ENCODE data around the gene AGAP1.
"Not testable (repeated sequence)": the region's sequence is repeated elsewhere in the genome, so short reads cannot be mapped to it uniquely, and the experiment has no call there.

The AGAP1 gene

DNA sequence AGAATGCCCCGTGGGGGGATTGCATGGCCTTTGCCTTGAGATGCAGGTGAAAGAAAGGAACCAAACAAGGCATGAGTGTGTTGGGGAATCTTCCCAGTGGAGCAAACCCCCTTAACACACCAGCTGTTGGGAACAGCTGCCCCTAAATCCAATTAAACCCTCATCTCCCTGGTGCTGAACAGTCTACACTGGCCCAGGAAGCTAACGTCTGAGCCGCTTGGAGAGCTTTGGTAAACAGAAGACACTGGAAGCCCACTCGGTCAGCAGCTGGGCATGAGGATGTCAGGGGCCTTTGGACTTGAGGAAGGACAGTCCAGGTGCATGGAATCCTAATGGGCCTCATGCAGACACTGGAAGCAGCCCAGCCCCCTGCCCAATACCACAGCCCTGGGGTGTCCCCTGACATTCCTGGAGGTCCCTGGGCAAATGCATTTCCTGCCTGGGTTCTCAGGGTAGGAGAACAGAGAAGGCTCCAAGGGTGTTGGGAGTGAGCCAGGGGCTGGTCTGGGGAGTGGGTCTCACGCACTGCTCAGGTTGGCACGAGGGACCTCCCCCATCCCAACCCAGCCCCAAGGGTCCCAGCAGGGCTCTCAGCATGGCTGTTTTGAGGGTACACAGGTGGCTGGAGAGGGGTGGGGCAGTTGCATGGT lies 636.6 kb downstream of the AGAP1 start:
- DNase-seq (ENCODE audit: low read depth): no peak
- TF ChIP-seq, protein P1, sequence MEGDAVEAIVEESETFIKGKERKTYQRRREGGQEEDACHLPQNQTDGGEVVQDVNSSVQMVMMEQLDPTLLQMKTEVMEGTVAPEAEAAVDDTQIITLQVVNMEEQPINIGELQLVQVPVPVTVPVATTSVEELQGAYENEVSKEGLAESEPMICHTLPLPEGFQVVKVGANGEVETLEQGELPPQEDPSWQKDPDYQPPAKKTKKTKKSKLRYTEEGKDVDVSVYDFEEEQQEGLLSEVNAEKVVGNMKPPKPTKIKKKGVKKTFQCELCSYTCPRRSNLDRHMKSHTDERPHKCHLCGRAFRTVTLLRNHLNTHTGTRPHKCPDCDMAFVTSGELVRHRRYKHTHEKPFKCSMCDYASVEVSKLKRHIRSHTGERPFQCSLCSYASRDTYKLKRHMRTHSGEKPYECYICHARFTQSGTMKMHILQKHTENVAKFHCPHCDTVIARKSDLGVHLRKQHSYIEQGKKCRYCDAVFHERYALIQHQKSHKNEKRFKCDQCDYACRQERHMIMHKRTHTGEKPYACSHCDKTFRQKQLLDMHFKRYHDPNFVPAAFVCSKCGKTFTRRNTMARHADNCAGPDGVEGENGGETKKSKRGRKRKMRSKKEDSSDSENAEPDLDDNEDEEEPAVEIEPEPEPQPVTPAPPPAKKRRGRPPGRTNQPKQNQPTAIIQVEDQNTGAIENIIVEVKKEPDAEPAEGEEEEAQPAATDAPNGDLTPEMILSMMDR (IDR thresholded peaks at IDR 0.05; ENCODE audit: insufficient read depth, low read depth, low read length, missing control alignments): no peak

DNA sequence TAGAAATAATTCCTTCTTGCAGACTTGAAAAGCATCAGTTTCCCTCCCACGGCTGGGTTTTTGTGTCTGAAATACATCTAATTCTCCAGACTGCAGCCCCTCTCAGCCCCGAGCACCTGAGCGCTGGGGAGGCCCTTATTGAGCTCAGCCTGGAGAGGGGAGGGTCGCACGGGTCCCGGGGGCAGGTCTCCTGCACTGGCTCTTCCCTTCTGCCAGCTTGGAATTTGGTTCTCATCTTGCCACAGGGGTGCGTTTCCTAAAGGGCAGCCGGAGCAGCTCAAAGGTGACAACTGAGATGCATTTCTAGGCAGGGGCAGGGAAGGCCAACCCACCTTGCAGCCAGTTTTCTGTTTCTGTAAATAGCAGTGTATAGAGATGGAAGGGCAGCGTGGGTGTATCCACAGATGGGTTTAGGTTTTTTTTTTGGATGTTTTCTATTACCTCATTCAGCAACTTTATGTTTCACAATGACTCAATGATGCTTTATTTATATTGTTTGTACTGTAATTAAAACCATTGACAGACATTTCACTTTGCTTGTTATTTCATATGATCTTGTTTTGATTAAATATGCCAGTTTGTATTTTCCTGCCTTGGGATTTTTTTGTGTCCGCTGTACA lies 637.3 kb downstream of the AGAP1 start:
- no peak overlapping the region for H3K4me3 ChIP-seq (ENCODE audit: low read depth, low read length)
- TF ChIP-seq, protein P1 (IDR thresholded peaks at IDR 0.05; ENCODE audit: insufficient read depth, low read depth, low read length, missing control alignments): no peak
- DNase-seq (ENCODE audit: low read depth): no peak

More for the DNA sequence above, 636.6 kb downstream of the AGAP1 start:
- no peak overlapping the region for H3K4me3 ChIP-seq (ENCODE audit: low read depth, low read length)

- TF ChIP-seq, protein P1 (IDR thresholded peaks at IDR 0.05; ENCODE audit: insufficient read depth, low read depth, low read length, missing control alignments): no peak
- no peak for DNase-seq (ENCODE audit: low read depth)
- no peak overlapping the region for H3K4me3 ChIP-seq (ENCODE audit: low read depth, low read length)
Measured at GRCh38 chr2:236133410-236134012, 639.7 kb downstream of the AGAP1 start.

DNA sequence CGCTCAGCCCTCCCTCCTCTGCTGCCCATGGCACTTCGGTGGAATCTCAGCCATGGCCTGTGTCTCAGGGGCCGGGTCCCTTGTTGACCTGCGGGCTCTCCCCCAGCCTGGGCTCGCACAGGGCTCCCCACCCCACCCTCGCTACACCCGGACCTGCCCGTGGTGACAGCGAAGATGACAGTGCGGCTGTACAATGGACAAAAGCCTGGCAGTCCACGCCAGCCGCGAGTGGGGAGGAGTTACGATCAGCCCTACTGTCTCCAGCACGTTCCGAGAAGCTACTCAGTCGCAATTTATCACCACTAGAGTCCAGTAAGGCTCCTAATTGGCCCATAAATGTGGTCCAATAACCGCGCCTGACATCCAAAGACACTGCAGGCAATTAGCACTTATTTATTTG lies 642.7 kb downstream of the AGAP1 start:
- DNase-seq (ENCODE audit: low read depth): no peak
- TF ChIP-seq, protein P1 (IDR thresholded peaks at IDR 0.05; ENCODE audit: insufficient read depth, low read depth, low read length, missing control alignments): no peak
- H3K4me3 ChIP-seq (ENCODE audit: low read depth, low read length): no peak overlapping the region

- TF ChIP-seq, protein P1 (IDR thresholded peaks at IDR 0.05; ENCODE audit: insufficient read depth, low read depth, low read length, missing control alignments): no peak
- H3K4me3 ChIP-seq (ENCODE audit: low read depth, low read length): no peak overlapping the region
- no peak for DNase-seq (ENCODE audit: low read depth)
Measured at GRCh38 chr2:236137066-236137465, 643.2 kb downstream of the AGAP1 start.

DNA sequence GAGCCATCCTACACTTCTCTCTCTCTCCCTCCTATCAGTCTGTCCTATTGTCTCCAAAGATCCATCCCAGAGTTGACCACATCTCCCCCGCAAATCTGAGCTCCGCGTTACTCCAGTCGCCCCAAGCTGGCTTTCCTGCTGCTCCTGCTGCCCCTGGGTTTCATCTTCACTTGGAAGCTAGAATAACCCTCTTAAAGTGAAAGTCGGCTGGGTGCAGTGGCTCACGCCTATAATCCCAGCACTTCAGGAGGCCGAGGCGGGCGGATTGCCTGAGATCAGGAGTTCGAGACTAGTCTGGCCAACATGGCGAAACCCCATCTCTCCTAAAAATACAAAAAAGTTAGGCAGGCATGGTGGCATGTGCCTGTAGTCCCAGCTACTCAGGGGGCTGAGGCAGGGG lies 647.8 kb downstream of the AGAP1 start:
- DNase-seq (ENCODE audit: low read depth); H3K4me3 ChIP-seq (ENCODE audit: low read depth, low read length): not testable (repeated sequence)

DNA sequence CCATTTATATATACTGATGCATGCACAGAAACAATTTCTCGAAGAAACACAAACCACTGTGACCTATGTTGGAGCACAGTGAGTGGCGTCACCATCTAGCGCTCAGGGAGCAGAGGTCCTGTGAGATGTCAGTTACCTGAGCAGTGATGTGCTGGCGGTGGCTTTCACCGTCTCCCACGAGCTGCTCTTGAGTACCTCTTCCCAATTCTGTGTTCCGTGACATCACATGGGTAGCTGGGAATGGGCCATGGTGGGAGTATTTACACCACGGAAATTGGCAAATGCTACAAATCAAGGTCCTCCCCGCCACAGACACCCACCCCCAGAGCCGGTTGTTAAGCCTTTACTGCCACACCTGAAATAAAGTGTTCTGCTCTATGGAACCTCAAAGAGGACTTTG lies 650.0 kb downstream of the AGAP1 start:
- TF ChIP-seq, protein P1 (IDR thresholded peaks at IDR 0.05; ENCODE audit: insufficient read depth, low read depth, low read length, missing control alignments): no peak
- DNase-seq (ENCODE audit: low read depth): no peak
- no peak overlapping the region for H3K4me3 ChIP-seq (ENCODE audit: low read depth, low read length)

Data from GM12865 (cell line).